ENCODE measurements around the gene MMEL1. TPM values are rescaled to one million over a fixed set of nuclear protein-coding genes. Genes with fewer than 3 reads are reported as not detected.

MMEL1 gene
- total RNA-seq, 1 experiment from 2014 or later: not detected

Other genes with a start within 250 kb of the MMEL1 start
- 7.5 TPM in 2 replicates for gene MORN1, start 241.5 kb downstream of the MMEL1 start, total RNA-seq (2014; rRNA removed; shearing (Covaris generic))
- 124 and 145 TPM in 2 replicates for gene RER1, start 241.2 kb downstream of the MMEL1 start, total RNA-seq (2014; rRNA removed; shearing (Covaris generic))
- 28.8 and 32.7 TPM in 2 replicates for gene PEX10, start 220.5 kb downstream of the MMEL1 start, total RNA-seq (2014; rRNA removed; shearing (Covaris generic))
- 0.22 and 0.56 TPM in 2 replicates for gene PLCH2, start 156.7 kb downstream of the MMEL1 start, total RNA-seq (2014; rRNA removed; shearing (Covaris generic))
- gene PANK4, start 106.4 kb downstream of the MMEL1 start, total RNA-seq (2014; rRNA removed; shearing (Covaris generic)): 42.1 and 48.8 TPM in 2 replicates
- not detected in 2 replicates for gene HES5, start 102.8 kb downstream of the MMEL1 start, total RNA-seq (2014; rRNA removed; shearing (Covaris generic))
- 0.51 TPM in 1 of 2 replicates, not detected in the other for gene TNFRSF14, start 76.6 kb downstream of the MMEL1 start, total RNA-seq (2014; rRNA removed; shearing (Covaris generic))
- 21.3 and 22.5 TPM in 2 replicates for gene PRXL2B, start 46.2 kb downstream of the MMEL1 start, total RNA-seq (2014; rRNA removed; shearing (Covaris generic))
- gene TTC34, start 168.7 kb upstream of the MMEL1 start, total RNA-seq (2014; rRNA removed; shearing (Covaris generic)): 0.33 and 0.38 TPM in 2 replicates